Activated naive CD4-positive, alpha-beta T cell treated with anti-CD3 and anti-CD28 coated beads, Interleukin-2, amount 10 ng/mL, durations not matched to agents 7 days and 5 days (primary cell): ENCODE measurements around the gene ANTXRL.
"Not testable (repeated sequence)": the region's sequence is repeated elsewhere in the genome, so short reads cannot be mapped to it uniquely, and the experiment has no call there.

ENCODE experiments used
- CTCF ChIA-PET: fragments of 350-600 bp; sonication (Branson Sonifier 250); formaldehyde crosslinking; loops from one replicate; lab custom pipeline; 2021; ENCODE audit warnings: antibody characterized with exemption; lab: Charles Lee
- DNase-seq: peaks from one replicate; pipeline ENCODE4 v3.0.0-alpha.2; 2020
- H3K27ac Mint-ChIP-seq: one replicate; pipeline ENCODE4 v1.8.0; 2021; ENCODE audit warnings: mild to moderate bottlenecking, moderate library complexity, mixed read lengths
- H3K27me3 Mint-ChIP-seq: one replicate; pipeline ENCODE4 v1.8.0; 2021; ENCODE audit warnings: mild to moderate bottlenecking, mixed read lengths
- H3K36me3 Mint-ChIP-seq: one replicate; pipeline ENCODE4 v1.8.0; 2021; ENCODE audit warnings: mixed read lengths
- H3K4me1 Mint-ChIP-seq: one replicate; pipeline ENCODE4 v1.8.0; 2021; ENCODE audit warnings: mixed read lengths
- H3K4me3 Mint-ChIP-seq: one replicate; pipeline ENCODE4 v1.8.0; 2021; ENCODE audit warnings: mild to moderate bottlenecking, moderate library complexity, mixed read lengths
- H3K9me3 Mint-ChIP-seq: one replicate; pipeline ENCODE4 v1.8.0; 2021; ENCODE audit warnings: mixed read lengths

Gene ANTXRL

GRCh38 chr10:46327685-46328084, 40.9 kb downstream of the ANTXRL start:
- H3K27me3 Mint-ChIP-seq: peaks cover 48% of the 10 kb centered on the region
- no peaks in the 10 kb centered on the region for H3K4me1 Mint-ChIP-seq
- no peak for DNase-seq
- no peaks in the 10 kb centered on the region for H3K9me3 Mint-ChIP-seq
- no peak overlapping the region for H3K4me3 Mint-ChIP-seq
- no peak overlapping the region for H3K27ac Mint-ChIP-seq
- H3K36me3 Mint-ChIP-seq: no peaks in the 10 kb centered on the region
- CTCF ChIA-PET: no interaction called here

- H3K27ac Mint-ChIP-seq: no peak overlapping the region
- H3K4me3 Mint-ChIP-seq: no peak overlapping the region
- CTCF ChIA-PET: no interaction called here
- no peaks in the 10 kb centered on the region for H3K36me3 Mint-ChIP-seq
- H3K4me1 Mint-ChIP-seq: no peaks in the 10 kb centered on the region
- DNase-seq: no peak
- H3K27me3 Mint-ChIP-seq: peaks cover 48% of the 10 kb centered on the region
- no peaks in the 10 kb centered on the region for H3K9me3 Mint-ChIP-seq
These were observed 42.3 kb downstream of the ANTXRL start for GRCh38 chr10:46328853-46329689.

- Mint-ChIP-seq H3K27me3 (peaks cover 48% of the 10 kb centered on the region), H3K4me3 (no peak overlapping the region), H3K4me1 (no peaks in the 10 kb centered on the region), H3K27ac (no peak overlapping the region), H3K9me3 (no peaks in the 10 kb centered on the region), H3K36me3 (no peaks in the 10 kb centered on the region)
- CTCF ChIA-PET: no interaction called here
- no peak for DNase-seq
These were observed 42.9 kb downstream of the ANTXRL start for GRCh38 chr10:46329690-46330016.

- Mint-ChIP-seq H3K4me1 (no peaks in the 10 kb centered on the region), H3K36me3 (no peaks in the 10 kb centered on the region), H3K27ac (no peak overlapping the region), H3K9me3 (no peaks in the 10 kb centered on the region), H3K27me3 (peaks cover 46% of the 10 kb centered on the region), H3K4me3 (no peak overlapping the region)
- no peak for DNase-seq
- CTCF ChIA-PET: interaction anchor here (1.3 kb wide), 1 partner anchor 101 kb away, joined by 3 read pairs; no protein-coding TSS in a partner anchor
These were observed 44.1 kb downstream of the ANTXRL start for GRCh38 chr10:46330894-46331293.

- H3K36me3 Mint-ChIP-seq, H3K4me3 Mint-ChIP-seq, H3K9me3 Mint-ChIP-seq, CTCF ChIA-PET, H3K4me1 Mint-ChIP-seq, H3K27me3 Mint-ChIP-seq, DNase-seq, H3K27ac Mint-ChIP-seq: not testable (repeated sequence)
These were observed 78.7 kb downstream of the ANTXRL start for GRCh38 chr10:46365484-46365883.

- H3K36me3 Mint-ChIP-seq, H3K27ac Mint-ChIP-seq, CTCF ChIA-PET, H3K4me1 Mint-ChIP-seq, H3K27me3 Mint-ChIP-seq, H3K4me3 Mint-ChIP-seq, DNase-seq, H3K9me3 Mint-ChIP-seq: not testable (repeated sequence)
These were observed 80.4 kb downstream of the ANTXRL start for GRCh38 chr10:46367209-46367608.

- H3K27ac Mint-ChIP-seq, H3K27me3 Mint-ChIP-seq, H3K4me3 Mint-ChIP-seq, H3K4me1 Mint-ChIP-seq, H3K36me3 Mint-ChIP-seq, H3K9me3 Mint-ChIP-seq, DNase-seq, CTCF ChIA-PET: not testable (repeated sequence)
These were observed 81.0 kb downstream of the ANTXRL start for GRCh38 chr10:46367666-46368240.

GRCh38 chr10:46368956-46369355, 82.2 kb downstream of the ANTXRL start:
- H3K9me3 Mint-ChIP-seq, H3K27me3 Mint-ChIP-seq, H3K36me3 Mint-ChIP-seq, H3K4me1 Mint-ChIP-seq, DNase-seq, H3K27ac Mint-ChIP-seq, CTCF ChIA-PET, H3K4me3 Mint-ChIP-seq: not testable (repeated sequence)

- H3K36me3 Mint-ChIP-seq, H3K27ac Mint-ChIP-seq, H3K27me3 Mint-ChIP-seq, H3K4me1 Mint-ChIP-seq, H3K4me3 Mint-ChIP-seq, CTCF ChIA-PET, H3K9me3 Mint-ChIP-seq, DNase-seq: not testable (repeated sequence)
These were observed 87.6 kb downstream of the ANTXRL start for GRCh38 chr10:46374410-46374809.

GRCh38 chr10:46375406-46375805, 88.6 kb downstream of the ANTXRL start, which contains the start of gene ANXA8L1:
ANXA8L1 (plus strand) TSS chr10:46375776; CDS start chr10:46375852, 76 bp downstream.
- DNase-seq, H3K4me3 Mint-ChIP-seq, H3K27me3 Mint-ChIP-seq, H3K4me1 Mint-ChIP-seq, H3K36me3 Mint-ChIP-seq, CTCF ChIA-PET, H3K27ac Mint-ChIP-seq, H3K9me3 Mint-ChIP-seq: not testable (repeated sequence)

- DNase-seq, H3K27me3 Mint-ChIP-seq, H3K4me1 Mint-ChIP-seq, H3K36me3 Mint-ChIP-seq, H3K4me3 Mint-ChIP-seq, H3K9me3 Mint-ChIP-seq, CTCF ChIA-PET, H3K27ac Mint-ChIP-seq: not testable (repeated sequence)
These were observed 90.2 kb downstream of the ANTXRL start for GRCh38 chr10:46377022-46377421.

GRCh38 chr10:46377651-46378050, 90.9 kb downstream of the ANTXRL start:
- H3K4me3 Mint-ChIP-seq, CTCF ChIA-PET, H3K9me3 Mint-ChIP-seq, H3K36me3 Mint-ChIP-seq, DNase-seq, H3K27me3 Mint-ChIP-seq, H3K27ac Mint-ChIP-seq, H3K4me1 Mint-ChIP-seq: not testable (repeated sequence)

GRCh38 chr10:46378108-46378507, 91.3 kb downstream of the ANTXRL start:
- H3K4me1 Mint-ChIP-seq, H3K9me3 Mint-ChIP-seq, H3K36me3 Mint-ChIP-seq, H3K27me3 Mint-ChIP-seq, DNase-seq, H3K4me3 Mint-ChIP-seq, CTCF ChIA-PET, H3K27ac Mint-ChIP-seq: not testable (repeated sequence)

- DNase-seq, H3K9me3 Mint-ChIP-seq, H3K27ac Mint-ChIP-seq, H3K4me1 Mint-ChIP-seq, H3K4me3 Mint-ChIP-seq, CTCF ChIA-PET, H3K36me3 Mint-ChIP-seq, H3K27me3 Mint-ChIP-seq: not testable (repeated sequence)
These were observed 92.5 kb downstream of the ANTXRL start for GRCh38 chr10:46379233-46379848.
